GM12892 (cell line): ENCODE results near the gene PLEKHA6.

Experiments used
- DNase-seq: peaks from one replicate; pipeline ENCODE4 v3.0.0; 2011; ENCODE audit not compliant: insufficient read length
- FAIRE-seq: peaks from 2 replicates; lab custom pipeline; 2011; peaks lifted over from hg19 to GRCh38; lab: Jason Lieb, UNC
- POLR2A ChIP-seq: IDR thresholded peaks from 2 replicates; pipeline ENCODE4 v1.6.1; 2011; ENCODE audit warnings: low read depth, low read length, control low read depth
- POLR2AphosphoS5 ChIP-seq: IDR thresholded peaks from 2 replicates; pipeline ENCODE4 v1.6.1; 2011; ENCODE audit warnings: low read depth, low read length, control low read depth
- TAF1 ChIP-seq: IDR thresholded peaks from 2 replicates; pipeline ENCODE4 v1.6.1; 2011; ENCODE audit warnings: low read depth, mild to moderate bottlenecking, control low read depth, low read length, borderline replicate concordance

Gene PLEKHA6

GRCh38 chr1:204232526-204232925 lies 127.2 kb downstream of the PLEKHA6 start:
- DNase-seq (no peak), FAIRE-seq (no peak)
- TF ChIP-seq POLR2AphosphoS5 (no peak), POLR2A (no peak)

- TF ChIP-seq POLR2AphosphoS5 (no peak), TAF1 (no peak), POLR2A (no peak)
- no peak for DNase-seq
- FAIRE-seq = no peak
Measured at GRCh38 chr1:204230211-204230610, 129.5 kb downstream of the PLEKHA6 start.

GRCh38 chr1:204228896-204229295 lies 130.8 kb downstream of the PLEKHA6 start:
- FAIRE-seq = no peak
- TF ChIP-seq POLR2AphosphoS5 = no peak
- TF ChIP-seq TAF1 = no peak
- TF ChIP-seq POLR2A = no peak
- DNase-seq = no peak

- no peak for FAIRE-seq
- TF ChIP-seq POLR2AphosphoS5 (no peak), TAF1 (no peak), POLR2A (no peak)
- no peak for DNase-seq
Measured at GRCh38 chr1:204227996-204228785, 131.5 kb downstream of the PLEKHA6 start.

- DNase-seq = no peak
- TF ChIP-seq POLR2AphosphoS5 = no peak
- no peak for TF ChIP-seq POLR2A
- TF ChIP-seq TAF1 = no peak
- FAIRE-seq = no peak
Measured at GRCh38 chr1:204227351-204227750, 132.4 kb downstream of the PLEKHA6 start.

- FAIRE-seq (no peak), DNase-seq (no peak)
- TF ChIP-seq POLR2A = no peak
- TF ChIP-seq POLR2AphosphoS5 = no peak
- no peak for TF ChIP-seq TAF1
Measured at GRCh38 chr1:204225841-204226735, 133.6 kb downstream of the PLEKHA6 start.

GRCh38 chr1:204224655-204225054 lies 135.1 kb downstream of the PLEKHA6 start:
- FAIRE-seq (no peak), DNase-seq (no peak)
- TF ChIP-seq POLR2A = no peak
- no peak for TF ChIP-seq POLR2AphosphoS5
- no peak for TF ChIP-seq TAF1

- DNase-seq (no peak), FAIRE-seq (no peak)
- no peak for TF ChIP-seq POLR2AphosphoS5
- TF ChIP-seq POLR2A = no peak
- TF ChIP-seq TAF1 = no peak
Measured at GRCh38 chr1:204223129-204223860, 136.4 kb downstream of the PLEKHA6 start.

GRCh38 chr1:204222764-204223055 lies 137.0 kb downstream of the PLEKHA6 start:
- FAIRE-seq (no peak), DNase-seq (no peak)
- TF ChIP-seq POLR2A = no peak
- no peak for TF ChIP-seq TAF1
- TF ChIP-seq POLR2AphosphoS5 = no peak

- no peak for DNase-seq
- no peak for FAIRE-seq
- TF ChIP-seq POLR2A (no peak), POLR2AphosphoS5 (no peak), TAF1 (no peak)
Measured at GRCh38 chr1:204222006-204222763, 137.5 kb downstream of the PLEKHA6 start.

- FAIRE-seq (no peak), DNase-seq (no peak)
- TF ChIP-seq POLR2A (no peak), POLR2AphosphoS5 (no peak), TAF1 (no peak)
Measured at GRCh38 chr1:204221271-204221670, 138.5 kb downstream of the PLEKHA6 start.
